Effector CD4-positive, alpha-beta T cell (primary cell): ENCODE results near the gene MIGA1.
"Not testable (repeated sequence)": the region's sequence is repeated elsewhere in the genome, so short reads cannot be mapped to it uniquely, and the experiment has no call there.

Source experiments
- DNase-seq: peaks from one replicate; pipeline ENCODE4 v3.0.0-alpha.2; 2020
- total RNA-seq: gene quantifications from one replicate; lab custom pipeline; 2026; lab: John Stamatoyannopoulos, UW

MIGA1 gene
- total RNA-seq: 37.3 reads per million, percentile 61 among the genes with 10 or more reads in this experiment

GRCh38 chr1:77779529-77780281 is at the start of gene MIGA1:
Gene MIGA1 (plus strand): TSS chr1:77779649. CDS start chr1:77783253, 3,604 bp downstream.
- peak; percentile 89 for DNase-seq

- DNase-seq: no peak
Observed at GRCh38 chr1:77732090-77732489, 47.4 kb upstream of the MIGA1 start.

GRCh38 chr1:77739235-77739634 is 40.2 kb upstream of the MIGA1 start:
- DNase-seq: no peak

- no peak for DNase-seq
Observed at GRCh38 chr1:77741316-77741715, 38.1 kb upstream of the MIGA1 start.

- DNase-seq: no peak
Observed at GRCh38 chr1:77742011-77742555, 37.4 kb upstream of the MIGA1 start.

- DNase-seq: no peak
Observed at GRCh38 chr1:77744576-77744975, 34.9 kb upstream of the MIGA1 start.

GRCh38 chr1:77749489-77749888 is 30.0 kb upstream of the MIGA1 start:
- not testable (repeated sequence) for DNase-seq

GRCh38 chr1:77756052-77756754 is 23.2 kb upstream of the MIGA1 start:
- DNase-seq: no peak

GRCh38 chr1:77757066-77757584 is 22.3 kb upstream of the MIGA1 start:
- DNase-seq: no peak

- no peak for DNase-seq
Observed at GRCh38 chr1:77757603-77758002, 21.8 kb upstream of the MIGA1 start.

GRCh38 chr1:77759071-77760028 is 20.1 kb upstream of the MIGA1 start, which contains the start of gene USP33:
Gene USP33 (minus strand): TSS chr1:77759852. CDS start chr1:77741697, 18,155 bp downstream.
- DNase-seq: peak; percentile 85

GRCh38 chr1:77762072-77762476 is 17.4 kb upstream of the MIGA1 start:
- DNase-seq: no peak

- no peak for DNase-seq
Observed at GRCh38 chr1:77768006-77768405, 11.4 kb upstream of the MIGA1 start.

- DNase-seq: no peak
Observed at GRCh38 chr1:77776007-77776700, 3.3 kb upstream of the MIGA1 start.

- no peak for DNase-seq
Observed at GRCh38 chr1:77781683-77782082, 2.2 kb downstream of the MIGA1 start.

GRCh38 chr1:77783141-77783540 is 3.7 kb downstream of the MIGA1 start:
- no peak for DNase-seq

- not testable (repeated sequence) for DNase-seq
Observed at GRCh38 chr1:77786093-77786741, 6.8 kb downstream of the MIGA1 start.

- DNase-seq: no peak
Observed at GRCh38 chr1:77794550-77794949, 15.1 kb downstream of the MIGA1 start.

- DNase-seq: no peak
Observed at GRCh38 chr1:77796695-77797405, 17.4 kb downstream of the MIGA1 start.

- no peak for DNase-seq
Observed at GRCh38 chr1:77797991-77798390, 18.5 kb downstream of the MIGA1 start.
